Astrocyte of the cerebellum (primary cell): ENCODE measurements around the gene CHKB.

Experiments used
- DNase-seq: peaks from one replicate; pipeline ENCODE4 v3.0.0-alpha.2; 2011; ENCODE audit warnings: low read depth
- H3K4me3 ChIP-seq: 2 replicates; pipeline ENCODE4 v1.5.1; 2011; ENCODE audit warnings: mild to moderate bottlenecking, low read depth, low read length, moderate library complexity
- CTCF ChIP-seq: IDR thresholded peaks from 2 replicates; pipeline ENCODE4 v1.5.1; 2012; ENCODE audit warnings: low read length, low read depth, moderate library complexity, mild to moderate bottlenecking; ENCODE audit errors: missing control alignments
- in situ Hi-C: cut with HindIII; loops from 2 replicates; pipeline ENCODE4 v1.10.0; 2017; ENCODE audit warnings: low sequenced_read_pairs

The CHKB gene

DNA sequence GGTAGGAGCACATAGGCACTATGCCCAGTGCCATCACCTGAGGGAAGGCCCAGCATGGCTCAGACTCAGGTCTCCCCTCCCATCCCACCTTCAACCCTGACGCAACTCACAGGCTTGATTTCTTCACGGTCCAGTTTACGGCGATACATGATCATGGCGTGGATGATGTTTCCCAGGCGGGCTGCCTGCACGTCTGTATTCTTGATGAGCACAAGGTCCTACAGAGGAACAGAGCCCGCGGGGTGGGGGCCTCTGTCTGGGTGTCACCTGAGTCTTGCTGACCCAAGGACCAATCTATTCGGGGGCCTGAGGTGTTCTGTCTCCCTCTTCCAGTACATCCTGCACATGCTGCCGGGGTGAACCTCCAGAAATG is 8.3 kb downstream of the CHKB start:
- H3K4me3 ChIP-seq = no peak overlapping the region
- no peak for DNase-seq
- in situ Hi-C loops = no loop called here
- TF ChIP-seq CTCF = no peak

- in situ Hi-C loops = no loop called here
- no peak for DNase-seq
- no peak for TF ChIP-seq CTCF
- H3K4me3 ChIP-seq = no peak overlapping the region
Measured at GRCh38 chr22:50573491-50574382, 8.9 kb downstream of the CHKB start.

GRCh38 chr22:50572965-50573364 is 9.7 kb downstream of the CHKB start:
- in situ Hi-C loops = no loop called here
- TF ChIP-seq CTCF = no peak
- H3K4me3 ChIP-seq = no peak overlapping the region
- DNase-seq = no peak

DNA sequence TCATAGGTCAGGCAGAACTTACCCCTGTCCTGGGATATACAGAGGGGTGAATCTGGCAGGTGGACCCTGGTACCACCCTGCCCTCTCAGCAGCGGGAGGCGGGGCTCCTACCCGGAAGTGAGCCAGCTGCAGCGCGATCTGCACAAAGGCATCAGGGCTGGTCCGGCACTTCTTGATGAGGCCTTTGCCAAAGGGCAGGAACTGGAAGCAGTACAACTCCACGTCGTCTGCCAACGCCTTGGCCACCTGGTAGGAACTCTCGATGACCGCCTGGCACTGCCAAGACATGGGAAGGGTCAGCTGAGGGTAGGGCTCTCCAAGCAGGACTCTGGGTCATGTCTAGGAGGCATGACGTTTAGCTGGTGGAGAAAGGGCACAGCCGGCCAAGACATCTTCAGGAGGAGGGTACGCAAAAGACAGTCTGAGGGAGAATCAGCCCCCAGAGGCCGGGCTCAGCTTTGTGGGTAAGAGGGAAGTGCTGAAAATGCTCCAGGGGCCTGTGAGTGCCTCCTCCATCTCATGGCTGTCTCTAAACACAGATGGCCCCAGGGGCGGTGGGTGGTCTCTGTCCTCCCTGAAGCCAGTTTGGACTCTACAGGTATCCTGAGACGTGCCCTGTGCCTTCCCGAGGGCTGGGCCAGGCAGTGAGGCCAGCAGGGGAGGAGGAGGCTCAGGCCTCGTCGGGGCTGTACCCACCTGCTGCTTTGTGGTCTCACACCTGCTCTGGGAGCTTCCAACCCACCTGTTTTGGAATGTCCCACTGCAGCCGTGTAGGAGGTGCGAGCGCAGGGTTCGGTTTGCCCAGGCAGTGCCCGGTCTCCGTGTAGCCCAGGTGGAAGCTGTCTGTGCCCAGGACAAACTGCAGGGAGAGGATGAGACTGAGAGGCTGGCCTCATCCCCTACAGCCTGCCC is 11.1 kb downstream of the CHKB start:
- no peak for DNase-seq
- no peak overlapping the region for H3K4me3 ChIP-seq
- no peak for TF ChIP-seq CTCF
- in situ Hi-C loops = no loop called here

- H3K4me3 ChIP-seq = no peak overlapping the region
- no peak for TF ChIP-seq CTCF
- in situ Hi-C loops = no loop called here
- DNase-seq = no peak
Measured at GRCh38 chr22:50570861-50571260, 11.8 kb downstream of the CHKB start.

GRCh38 chr22:50569896-50570535 is 12.6 kb downstream of the CHKB start:
- no peak overlapping the region for H3K4me3 ChIP-seq
- in situ Hi-C loops = no loop called here
- DNase-seq = no peak
- no peak for TF ChIP-seq CTCF
